ENCODE results near the gene LTO1.

Gene LTO1

GRCh38 chr11:69645801-69646492 lies 29.2 kb downstream of the LTO1 start:
- H3K4ac ChIP-seq (ENCODE audit: low read length) = no peak overlapping the region
- peak overlapping the region; percentile 63 for H2AK5ac ChIP-seq (ENCODE audit: low read depth, low read length)
- peak overlapping the region; percentile 72 for H2BK120ac ChIP-seq (ENCODE audit: low read depth, low read length)
- peak overlapping the region; percentile 97 for H3K18ac ChIP-seq (ENCODE audit: low read length)
- peaks cover 0 to 7% (median 0%) of the 10 kb centered on the region in 3 experiments for H3K27me3 ChIP-seq (ENCODE audit: control insufficient read depth in 3 of 3, insufficient read depth in 3 of 3, low read depth in 1 of 3, low read length in 3 of 3)
- no peak overlapping the region for H4K91ac ChIP-seq (ENCODE audit: low read depth, low read length, poor library complexity)
- no peaks in the 10 kb centered on the region for H3K9me3 ChIP-seq (replicated peaks in 1 of 2; ENCODE audit: control insufficient read depth in 2 of 2, insufficient read depth in 1 of 2, low read depth in 1 of 2, low read length in 2 of 2)
- no peak overlapping the region for H3K14ac ChIP-seq (ENCODE audit: low read length)
- DNase-seq (ENCODE audit: low spot score) = no peak
- no CpG with 5 or more reads among the region's 30 CpGs for WGBS, 2 donors (ENCODE audit: extremely low coverage in 2 of 2, insufficient read length in 2 of 2, insufficient replicate concordance in 1 of 2)
- H2BK15ac ChIP-seq (ENCODE audit: low read length) = no peak overlapping the region
- H3K9ac ChIP-seq (ENCODE audit: low read depth, low read length, poor library complexity) = peak overlapping the region; percentile 17
- H3K23ac ChIP-seq (ENCODE audit: low read depth, low read length, poor library complexity) = peak overlapping the region; percentile 1
- H3K4me1 ChIP-seq (ENCODE audit: control insufficient read depth in 2 of 2, insufficient read depth in 1 of 2, low read depth in 1 of 2, low read length in 2 of 2) = peaks cover 12 to 25% of the 10 kb centered on the region in 2 donors
- peak overlapping the region; percentile 93 for H2BK5ac ChIP-seq (ENCODE audit: low read length)
- H2AFZ ChIP-seq (ENCODE audit: low read length) = peak overlapping the region; percentile 6
- H4K8ac ChIP-seq (ENCODE audit: low read depth, low read length) = no peak overlapping the region
- H3K4me2 ChIP-seq (ENCODE audit: insufficient read depth, low read length, poor library complexity, severe bottlenecking) = peak overlapping the region; percentile 35
- H3K4me3 ChIP-seq (ENCODE audit: low read length in 2 of 2) = peak overlapping the region in 1 of 2 donors; percentile 11
- no peak overlapping the region for H2BK12ac ChIP-seq (ENCODE audit: low read length)
- peaks cover 30 to 42% of the 10 kb centered on the region in 2 donors for H3K36me3 ChIP-seq (replicated peaks in 1 of 2; ENCODE audit: control insufficient read depth in 2 of 2, insufficient read depth in 2 of 2, low read length in 2 of 2)
- H3K79me1 ChIP-seq (ENCODE audit: low read depth, low read length) = peaks cover 37% of the 10 kb centered on the region
- H3K27ac ChIP-seq (replicated peaks; ENCODE audit: low read length) = peak overlapping the region; percentile 8

GRCh38 chr11:69644962-69645675 lies 30.0 kb downstream of the LTO1 start:
- H3K4me3 ChIP-seq (ENCODE audit: low read length in 2 of 2) = no peak overlapping the region

GRCh38 chr11:69644071-69644961 lies 30.8 kb downstream of the LTO1 start:
- Histone ChIP-seq H3K79me1 (ENCODE audit: low read depth, low read length) (peaks cover 37% of the 10 kb centered on the region), H2AFZ (ENCODE audit: low read length) (peak overlapping the region; percentile 90), H2BK12ac (ENCODE audit: low read length) (no peak overlapping the region), H3K27me3 (ENCODE audit: control insufficient read depth in 3 of 3, insufficient read depth in 3 of 3, low read depth in 1 of 3, low read length in 3 of 3) (peaks cover 0 to 19% (median 0%) of the 10 kb centered on the region in 3 experiments), H2AK5ac (ENCODE audit: low read depth, low read length) (peak overlapping the region; percentile 99), H2BK120ac (ENCODE audit: low read depth, low read length) (no peak overlapping the region), H3K4me1 (ENCODE audit: control insufficient read depth in 2 of 2, insufficient read depth in 1 of 2, low read depth in 1 of 2, low read length in 2 of 2) (peaks cover 17 to 30% of the 10 kb centered on the region in 2 donors), H3K36me3 (replicated peaks in 1 of 2; ENCODE audit: control insufficient read depth in 2 of 2, insufficient read depth in 2 of 2, low read length in 2 of 2) (peaks cover 30 to 31% of the 10 kb centered on the region in 2 donors), H3K27ac (replicated peaks; ENCODE audit: low read length) (no peak overlapping the region), H2BK5ac (ENCODE audit: low read length) (no peak overlapping the region), H3K9ac (ENCODE audit: low read depth, low read length, poor library complexity) (no peak overlapping the region), H3K4ac (ENCODE audit: low read length) (peak overlapping the region; percentile 42), H3K4me2 (ENCODE audit: insufficient read depth, low read length, poor library complexity, severe bottlenecking) (no peak overlapping the region), H2BK15ac (ENCODE audit: low read length) (no peak overlapping the region), H3K4me3 (ENCODE audit: low read length in 2 of 2) (no peak overlapping the region), H3K18ac (ENCODE audit: low read length) (peak overlapping the region; percentile 60), H3K14ac (ENCODE audit: low read length) (no peak overlapping the region), H4K91ac (ENCODE audit: low read depth, low read length, poor library complexity) (no peak overlapping the region), H3K23ac (ENCODE audit: low read depth, low read length, poor library complexity) (peak overlapping the region; percentile 67), H3K9me3 (replicated peaks in 1 of 2; ENCODE audit: control insufficient read depth in 2 of 2, insufficient read depth in 1 of 2, low read depth in 1 of 2, low read length in 2 of 2) (no peaks in the 10 kb centered on the region), H4K8ac (ENCODE audit: low read depth, low read length) (no peak overlapping the region)
- no CpG with 5 or more reads among the region's 24 CpGs for WGBS, 2 donors (ENCODE audit: extremely low coverage in 2 of 2, insufficient read length in 2 of 2, insufficient replicate concordance in 1 of 2)
- no peak for DNase-seq (ENCODE audit: low spot score)

More at GRCh38 chr11:69644962-69645675, 30.0 kb downstream of the LTO1 start:
- H3K9ac ChIP-seq (ENCODE audit: low read depth, low read length, poor library complexity) = peak overlapping the region; percentile 17
- no peak overlapping the region for H2BK120ac ChIP-seq (ENCODE audit: low read depth, low read length)
- H2AFZ ChIP-seq (ENCODE audit: low read length) = no peak overlapping the region
- no peak overlapping the region for H3K4ac ChIP-seq (ENCODE audit: low read length)
- H3K4me1 ChIP-seq (ENCODE audit: control insufficient read depth in 2 of 2, insufficient read depth in 1 of 2, low read depth in 1 of 2, low read length in 2 of 2) = peaks cover 12 to 30% of the 10 kb centered on the region in 2 donors
- DNase-seq (ENCODE audit: low spot score) = no peak
- H3K36me3 ChIP-seq (replicated peaks in 1 of 2; ENCODE audit: control insufficient read depth in 2 of 2, insufficient read depth in 2 of 2, low read length in 2 of 2) = peaks cover 30 to 38% of the 10 kb centered on the region in 2 donors
- peaks cover 37% of the 10 kb centered on the region for H3K79me1 ChIP-seq (ENCODE audit: low read depth, low read length)
- no peak overlapping the region for H3K14ac ChIP-seq (ENCODE audit: low read length)
- H2BK12ac ChIP-seq (ENCODE audit: low read length) = no peak overlapping the region
- H4K91ac ChIP-seq (ENCODE audit: low read depth, low read length, poor library complexity) = no peak overlapping the region
- peak overlapping the region; percentile 59 for H2AK5ac ChIP-seq (ENCODE audit: low read depth, low read length)
- no peak overlapping the region for H2BK5ac ChIP-seq (ENCODE audit: low read length)
- no peaks in the 10 kb centered on the region for H3K9me3 ChIP-seq (replicated peaks in 1 of 2; ENCODE audit: control insufficient read depth in 2 of 2, insufficient read depth in 1 of 2, low read depth in 1 of 2, low read length in 2 of 2)
- no peak overlapping the region for H4K8ac ChIP-seq (ENCODE audit: low read depth, low read length)
- peaks cover 0 to 13% (median 0%) of the 10 kb centered on the region in 3 experiments for H3K27me3 ChIP-seq (ENCODE audit: control insufficient read depth in 3 of 3, insufficient read depth in 3 of 3, low read depth in 1 of 3, low read length in 3 of 3)
- H2BK15ac ChIP-seq (ENCODE audit: low read length) = no peak overlapping the region
- peak overlapping the region; percentile 61 for H3K18ac ChIP-seq (ENCODE audit: low read length)
- H3K27ac ChIP-seq (replicated peaks; ENCODE audit: low read length) = no peak overlapping the region
- WGBS, 2 donors (ENCODE audit: extremely low coverage in 2 of 2, insufficient read length in 2 of 2, insufficient replicate concordance in 1 of 2) = no CpG with 5 or more reads among the region's 20 CpGs
- no peak overlapping the region for H3K4me2 ChIP-seq (ENCODE audit: insufficient read depth, low read length, poor library complexity, severe bottlenecking)
- no peak overlapping the region for H3K23ac ChIP-seq (ENCODE audit: low read depth, low read length, poor library complexity)

All from neuronal stem cell (in vitro differentiated cells).